ENCODE data around the gene KBTBD7. TPM values are rescaled to one million over a fixed set of nuclear protein-coding genes. Genes with fewer than 3 reads are reported as not detected.

Gene KBTBD7
- total RNA-seq, 2 donors from 2014 or later = 11.7 to 15.9 TPM

DNA sequence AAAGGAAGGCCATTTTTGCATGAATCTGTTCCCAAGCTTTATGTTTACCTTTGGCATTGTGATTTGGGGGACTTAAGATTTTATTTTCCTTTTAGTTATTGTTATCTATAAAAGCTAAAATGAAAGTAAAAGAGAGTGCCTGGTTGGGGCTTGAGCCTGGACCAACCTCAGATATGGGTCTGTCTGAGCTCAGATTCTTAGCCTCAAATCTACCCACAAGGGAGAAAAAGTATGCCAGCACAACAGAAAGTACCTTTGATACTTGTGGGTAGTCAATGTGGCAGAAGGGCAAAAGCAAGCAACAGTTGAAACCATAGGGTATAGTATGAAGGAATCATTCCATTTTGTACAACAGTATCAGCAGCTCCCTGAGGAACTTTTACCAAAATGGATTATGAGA is 35.2 kb downstream of the KBTBD7 start:
- TF ChIP-seq, protein P1, sequence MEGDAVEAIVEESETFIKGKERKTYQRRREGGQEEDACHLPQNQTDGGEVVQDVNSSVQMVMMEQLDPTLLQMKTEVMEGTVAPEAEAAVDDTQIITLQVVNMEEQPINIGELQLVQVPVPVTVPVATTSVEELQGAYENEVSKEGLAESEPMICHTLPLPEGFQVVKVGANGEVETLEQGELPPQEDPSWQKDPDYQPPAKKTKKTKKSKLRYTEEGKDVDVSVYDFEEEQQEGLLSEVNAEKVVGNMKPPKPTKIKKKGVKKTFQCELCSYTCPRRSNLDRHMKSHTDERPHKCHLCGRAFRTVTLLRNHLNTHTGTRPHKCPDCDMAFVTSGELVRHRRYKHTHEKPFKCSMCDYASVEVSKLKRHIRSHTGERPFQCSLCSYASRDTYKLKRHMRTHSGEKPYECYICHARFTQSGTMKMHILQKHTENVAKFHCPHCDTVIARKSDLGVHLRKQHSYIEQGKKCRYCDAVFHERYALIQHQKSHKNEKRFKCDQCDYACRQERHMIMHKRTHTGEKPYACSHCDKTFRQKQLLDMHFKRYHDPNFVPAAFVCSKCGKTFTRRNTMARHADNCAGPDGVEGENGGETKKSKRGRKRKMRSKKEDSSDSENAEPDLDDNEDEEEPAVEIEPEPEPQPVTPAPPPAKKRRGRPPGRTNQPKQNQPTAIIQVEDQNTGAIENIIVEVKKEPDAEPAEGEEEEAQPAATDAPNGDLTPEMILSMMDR (conservative IDR thresholded peaks at IDR 0.05) = no peak
- Mint-ChIP-seq H3K4me1 (peaks cover 13% of the 10 kb centered on the region), H3K27ac (no peak overlapping the region), H3K36me3 (ENCODE audit: low read depth) (peaks cover 1% of the 10 kb centered on the region), H3K27me3 (ENCODE audit: insufficient read depth) (no peaks in the 10 kb centered on the region), H3K9me3 (no peaks in the 10 kb centered on the region), H3K4me3 (no peak overlapping the region)
- no peak overlapping the region for H3K9ac ChIP-seq (ENCODE audit: extremely low read depth, low read length, poor library complexity, severe bottlenecking)
- no peaks in the 10 kb centered on the region for H3K36me3 ChIP-seq (ENCODE audit: control insufficient read depth, insufficient read depth, low read length)
- H3K9me3 ChIP-seq (ENCODE audit: control insufficient read depth, low read length) = no peaks in the 10 kb centered on the region
- H3K27me3 ChIP-seq (ENCODE audit: control insufficient read depth, insufficient read depth, low read length, poor library complexity, severe bottlenecking) = no peaks in the 10 kb centered on the region
- no peak for DNase-seq
- H3K4me3 ChIP-seq (ENCODE audit: low read length) = no peak overlapping the region
- H3K4me1 ChIP-seq (ENCODE audit: control insufficient read depth, insufficient read depth, low read length) = no peaks in the 10 kb centered on the region
- H3K27ac ChIP-seq (ENCODE audit: low read depth, low read length) = no peak overlapping the region

- Histone ChIP-seq H3K27me3 (ENCODE audit: control insufficient read depth, insufficient read depth, low read length, poor library complexity, severe bottlenecking) (no peaks in the 10 kb centered on the region), H3K36me3 (ENCODE audit: control insufficient read depth, insufficient read depth, low read length) (no peaks in the 10 kb centered on the region), H3K27ac (ENCODE audit: low read depth, low read length) (no peak overlapping the region), H3K9me3 (ENCODE audit: control insufficient read depth, low read length) (peaks cover 4% of the 10 kb centered on the region), H3K4me1 (ENCODE audit: control insufficient read depth, insufficient read depth, low read length) (no peaks in the 10 kb centered on the region), H3K4me3 (ENCODE audit: low read length) (no peak overlapping the region), H3K9ac (ENCODE audit: extremely low read depth, low read length, poor library complexity, severe bottlenecking) (no peak overlapping the region)
- Mint-ChIP-seq H3K4me3 (no peak overlapping the region), H3K4me1 (peaks cover 13% of the 10 kb centered on the region), H3K27ac (no peak overlapping the region), H3K9me3 (peaks cover 5% of the 10 kb centered on the region), H3K27me3 (ENCODE audit: insufficient read depth) (no peaks in the 10 kb centered on the region), H3K36me3 (ENCODE audit: low read depth) (no peaks in the 10 kb centered on the region)
- TF ChIP-seq, protein P1 (conservative IDR thresholded peaks at IDR 0.05) = no peak
- no peak for DNase-seq
- 90 to 100% methylated on average over 1 to 4 of the region's 4 CpGs for WGBS, 2 experiments (ENCODE audit: insufficient coverage in 1 of 2, insufficient read length in 1 of 2)
Observed at GRCh38 chr13:41157048-41157717, 37.2 kb downstream of the KBTBD7 start.

DNA sequence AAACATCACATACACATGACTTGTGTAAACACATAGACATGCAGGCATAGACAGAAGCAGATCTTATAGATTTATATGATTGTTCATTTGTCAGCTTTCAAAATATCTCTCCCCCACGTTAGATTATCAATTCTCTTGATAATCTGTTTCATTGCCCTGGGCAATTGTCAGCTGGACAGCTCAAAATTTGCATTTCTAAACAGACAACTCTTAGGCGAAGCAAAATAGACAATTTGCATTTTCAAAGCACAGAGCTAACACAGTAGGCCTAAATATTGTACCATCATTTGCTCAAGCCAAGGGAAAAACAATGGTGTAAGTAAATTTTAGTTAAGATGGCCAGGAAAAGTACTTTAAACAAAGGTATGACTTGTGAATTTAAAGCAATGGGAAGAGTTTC is 37.7 kb downstream of the KBTBD7 start:
- Mint-ChIP-seq H3K4me1 (peaks cover 13% of the 10 kb centered on the region), H3K9me3 (peaks cover 11% of the 10 kb centered on the region), H3K4me3 (no peak overlapping the region), H3K27ac (no peak overlapping the region), H3K27me3 (ENCODE audit: insufficient read depth) (no peaks in the 10 kb centered on the region), H3K36me3 (ENCODE audit: low read depth) (peaks cover 4% of the 10 kb centered on the region)
- H3K4me1 ChIP-seq (ENCODE audit: control insufficient read depth, insufficient read depth, low read length) = no peaks in the 10 kb centered on the region
- H3K36me3 ChIP-seq (ENCODE audit: control insufficient read depth, insufficient read depth, low read length) = no peaks in the 10 kb centered on the region
- no peak overlapping the region for H3K4me3 ChIP-seq (ENCODE audit: low read length)
- TF ChIP-seq, protein P1 (conservative IDR thresholded peaks at IDR 0.05) = no peak
- H3K27me3 ChIP-seq (ENCODE audit: control insufficient read depth, insufficient read depth, low read length, poor library complexity, severe bottlenecking) = no peaks in the 10 kb centered on the region
- peaks cover 10% of the 10 kb centered on the region for H3K9me3 ChIP-seq (ENCODE audit: control insufficient read depth, low read length)
- no peak overlapping the region for H3K9ac ChIP-seq (ENCODE audit: extremely low read depth, low read length, poor library complexity, severe bottlenecking)
- WGBS, 2 experiments (ENCODE audit: insufficient coverage in 1 of 2, insufficient read length in 1 of 2) = 59% methylated on average over 2 of the region's 2 CpGs; no CpG with 5 or more reads in 1 of the 2 experiments
- no peak overlapping the region for H3K27ac ChIP-seq (ENCODE audit: low read depth, low read length)
- DNase-seq = no peak

Data from endodermal cell (in vitro differentiated cells).